Liver (tissue), 9 donors: Measurements from ENCODE around the gene SMPDL3A. TPM values are rescaled to one million over a fixed set of nuclear protein-coding genes. Genes with fewer than 3 reads are reported as not detected.

Experiments
- DNase-seq: peaks from one replicate; pipeline ENCODE4 v3.0.0-alpha.2; 2017; ENCODE audit warnings: low spot score
- H3K27ac ChIP-seq, 2 donors: one replicate each; pipeline ENCODE4 v1.7.0; 2013; ENCODE audit warnings: inconsistent platforms in 2 of 2, low read length in 2 of 2, control low read depth in 1 of 2, low read depth in 1 of 2, mild to moderate bottlenecking in 1 of 2
- H3K27me3 ChIP-seq, 4 donors: one replicate each; pipeline versions ENCODE4 v1.6.1 to v1.7.0; 2013; ENCODE audit warnings: low read length in 3 of 4, inconsistent platforms in 1 of 4, mild to moderate bottlenecking in 1 of 4, moderate library complexity in 1 of 4; ENCODE audit not compliant: control insufficient read depth in 4 of 4, insufficient read depth in 4 of 4
- H3K36me3 ChIP-seq, 4 donors: one replicate each; pipeline versions ENCODE4 v1.6.1 to v1.7.0; 2013; ENCODE audit warnings: low read length in 3 of 4, mild to moderate bottlenecking in 3 of 4, low read depth in 1 of 4, moderate library complexity in 1 of 4; ENCODE audit not compliant: control insufficient read depth in 4 of 4, insufficient read depth in 3 of 4
- H3K4me1 ChIP-seq, 4 donors: one replicate each; pipeline versions ENCODE4 v1.6.1 to v1.7.0; 2013; ENCODE audit warnings: low read length in 3 of 4, mild to moderate bottlenecking in 3 of 4, moderate library complexity in 1 of 4; ENCODE audit not compliant: control insufficient read depth in 4 of 4, insufficient read depth in 4 of 4
- H3K4me3 ChIP-seq, 3 donors: one replicate each; pipeline versions ENCODE4 v1.6.1 to v1.7.0; 2013; ENCODE audit warnings: low read length in 3 of 3, control low read depth in 1 of 3, low read depth in 1 of 3, mild to moderate bottlenecking in 1 of 3
- H3K9ac ChIP-seq, 2 donors: one replicate each; pipeline ENCODE4 v1.7.0; 2013; ENCODE audit warnings: low read length in 2 of 2, mild to moderate bottlenecking in 2 of 2, moderate library complexity in 2 of 2, control low read depth in 1 of 2, low read depth in 1 of 2
- H3K9me3 ChIP-seq, 4 donors: one replicate each; pipeline versions ENCODE4 v1.6.1 to v1.7.0; 2013; ENCODE audit warnings: low read length in 3 of 4; ENCODE audit not compliant: control insufficient read depth in 4 of 4
- ATF3 ChIP-seq: IDR thresholded peaks from 2 replicates; pipeline ENCODE4 v1.6.1; 2016; ENCODE audit warnings: antibody characterized with exemption
- CTCF ChIP-seq: fragments of 150-350 bp; IDR thresholded peaks from 2 replicates; pipeline ENCODE4 v1.5.1; 2017; ENCODE audit warnings: improper control_type of control experiment, low read depth, low read length; ENCODE audit not compliant: missing input control
- EGR1 ChIP-seq, 2 donors: IDR thresholded peaks; 2 replicates each; pipeline ENCODE4 v1.6.1; 2016 to 2018; ENCODE audit warnings: antibody characterized with exemption in 2 of 2, low read depth in 2 of 2
- FOXA1 ChIP-seq: IDR thresholded peaks from 2 replicates; pipeline ENCODE4 v1.6.1; 2016; ENCODE audit warnings: antibody characterized with exemption
- FOXA2 ChIP-seq: IDR thresholded peaks from 2 replicates; pipeline ENCODE4 v1.6.1; 2016; ENCODE audit warnings: antibody characterized with exemption
- GABPA ChIP-seq, 2 donors: IDR thresholded peaks in 1 of 2; conservative IDR thresholded peaks in 1 of 2; 2 replicates each; pipeline ENCODE4 v1.6.1; 2016; ENCODE audit warnings: antibody characterized with exemption in 2 of 2, mild to moderate bottlenecking in 1 of 2, moderate library complexity in 1 of 2
- HNF4A ChIP-seq, 2 donors: conservative IDR thresholded peaks; 2 replicates each; pipeline ENCODE4 v1.6.1; 2016; ENCODE audit warnings: antibody characterized with exemption in 2 of 2, mild to moderate bottlenecking in 2 of 2
- HNF4G ChIP-seq: IDR thresholded peaks from 2 replicates; pipeline ENCODE4 v1.6.1; 2016; ENCODE audit warnings: antibody characterized with exemption
- MAX ChIP-seq: IDR thresholded peaks from 2 replicates; pipeline ENCODE4 v1.6.1; 2016; ENCODE audit warnings: antibody characterized with exemption
- NR2F2 ChIP-seq: IDR thresholded peaks from 2 replicates; pipeline ENCODE4 v1.6.1; 2016; ENCODE audit warnings: antibody characterized with exemption
- RAD21 ChIP-seq, 2 donors: IDR thresholded peaks; 2 replicates each; pipeline ENCODE4 v1.6.1; 2016; ENCODE audit warnings: antibody characterized with exemption in 2 of 2, mild to moderate bottlenecking in 2 of 2
- REST ChIP-seq: IDR thresholded peaks from 2 replicates; pipeline ENCODE4 v1.6.1; 2016; ENCODE audit warnings: antibody characterized with exemption, mild to moderate bottlenecking
- RXRA ChIP-seq, 2 donors: IDR thresholded peaks; 2 replicates each; pipeline ENCODE4 v1.6.1; 2017 to 2018; ENCODE audit warnings: antibody characterized with exemption in 2 of 2, mild to moderate bottlenecking in 1 of 2
- SP1 ChIP-seq: IDR thresholded peaks from 2 replicates; pipeline ENCODE4 v1.6.1; 2018; ENCODE audit warnings: antibody characterized with exemption, mild to moderate bottlenecking
- YY1 ChIP-seq: IDR thresholded peaks from 2 replicates; pipeline ENCODE4 v1.6.1; 2016; ENCODE audit warnings: antibody characterized with exemption, mild to moderate bottlenecking
- ZBTB33 ChIP-seq: IDR thresholded peaks from 2 replicates; pipeline ENCODE4 v1.6.1; 2016; ENCODE audit warnings: antibody characterized with exemption
- WGBS: extraction: QIAGEN DNeasy Blood & Tissue Kit; methylation state at CpG from one replicate; pipeline ENCODE4 v1.1.7; 2013; 5-methylcytosine and 5-hydroxymethylcytosine counted together
- polyA plus RNA-seq, 2 donors: library from polyadenylated mRNA; stranded (reverse) in 1 of 2; unstranded in 1 of 2; fragments of 200-250 nt in 1 of 2; fragments of >200 nt in 1 of 2; fragmentation: Nextera tagmentation in 1 of 2; extraction: Ambion mirVana in 1 of 2; gene quantifications; one replicate each; pipeline versions ENCODE4 v1.2.1 to v1.2.3, GENCODE V29; 2013 to 2015
- total RNA-seq, 2 donors: library from RNA; depleted of rRNA; stranded (reverse); fragments of >200 nt; gene quantifications; one replicate each; pipeline ENCODE4 v1.2.3, GENCODE V29; 2014
- donor health status: healthy.
- donor health status: healthy.
- donor health status: healthy.
- donor health status: healthy.
- donor health status: healthy.

Gene SMPDL3A
- total and polyA plus RNA-seq, 4 donors = 17.3 to 61.4 (median 32.3) TPM

- DNase-seq = no peak
- 76% methylated on average over 5 of the region's 5 CpGs for WGBS
- H3K27ac ChIP-seq = peak overlapping the region; percentile 43 to 72
- H3K36me3 ChIP-seq = no peaks in the 10 kb centered on the region
- H3K9me3 ChIP-seq = no peaks in the 10 kb centered on the region
- TF ChIP-seq YY1 (no peak), ZBTB33 (no peak), FOXA1 (no peak), HNF4A (conservative IDR thresholded peaks at IDR 0.05) (no peak), NR2F2 (no peak), RXRA (IDR thresholded peaks at IDR 0.05) (no peak), MAX (no peak), REST (no peak), ATF3 (no peak), FOXA2 (no peak)
- H3K9ac ChIP-seq = peak overlapping the region in 1 of 2 donors; percentile 61
- no peak overlapping the region for H3K4me3 ChIP-seq
- no peaks in the 10 kb centered on the region for H3K27me3 ChIP-seq
- peaks cover 0 to 15% (median 3%) of the 10 kb centered on the region in 4 donors for H3K4me1 ChIP-seq
Observed at GRCh38 chr6:122754191-122754731, 34.8 kb upstream of the SMPDL3A start.

GRCh38 chr6:122755901-122756300, 33.2 kb upstream of the SMPDL3A start:
- peaks cover 0 to 15% (median 3%) of the 10 kb centered on the region in 4 donors for H3K4me1 ChIP-seq
- no peak overlapping the region for H3K4me3 ChIP-seq
- no peaks in the 10 kb centered on the region for H3K27me3 ChIP-seq
- H3K9ac ChIP-seq = no peak overlapping the region
- WGBS = 81% methylated on average over 9 of the region's 9 CpGs
- H3K36me3 ChIP-seq = no peaks in the 10 kb centered on the region
- DNase-seq = no peak
- no peak overlapping the region for H3K27ac ChIP-seq
- no peaks in the 10 kb centered on the region for H3K9me3 ChIP-seq
- no peak for TF ChIP-seq GABPA (IDR thresholded peaks at IDR 0.05 in 1 of 2, conservative IDR thresholded peaks at IDR 0.05 in 1 of 2)
- no peak for TF ChIP-seq FOXA1
- TF ChIP-seq CTCF = no peak
- no peak for TF ChIP-seq HNF4A (conservative IDR thresholded peaks at IDR 0.05)
- TF ChIP-seq REST = no peak
- no peak for TF ChIP-seq RXRA (IDR thresholded peaks at IDR 0.05)
- TF ChIP-seq SP1 = no peak
- TF ChIP-seq FOXA2 = no peak
- TF ChIP-seq ATF3 = no peak
- no peak for TF ChIP-seq MAX
- TF ChIP-seq RAD21 (IDR thresholded peaks at IDR 0.05) = no peak
- no peak for TF ChIP-seq ZBTB33
- no peak for TF ChIP-seq NR2F2
- no peak for TF ChIP-seq HNF4G
- TF ChIP-seq YY1 = no peak
- no peak for TF ChIP-seq EGR1 (IDR thresholded peaks at IDR 0.05; ENCODE audit: low read depth in 2 of 2)
